ENCODE data around the gene AIP. TPM values are rescaled to one million over a fixed set of nuclear protein-coding genes. Genes with fewer than 3 reads are reported as not detected.

AIP gene
- total and polyA plus RNA-seq, 2 donors (not counting 3 experiments of a cell fraction or from before 2014, with no cell fraction given) = 46.3 to 114 TPM

- Histone ChIP-seq H3K27ac (ENCODE audit: insufficient read depth, low read depth, low read length) (no peak overlapping the region), H3K9me3 (replicated peaks; ENCODE audit: control insufficient read depth, insufficient read depth, low read length) (no peaks in the 10 kb centered on the region), H3K27me3 (ENCODE audit: control insufficient read depth in 2 of 2, insufficient read depth in 2 of 2, low read length in 2 of 2) (peaks cover 0 to 6% of the 10 kb centered on the region in 2 experiments), H4K20me1 (replicated peaks; ENCODE audit: control insufficient read depth, extremely low read depth, insufficient read depth, low read length) (no peaks in the 10 kb centered on the region), H3K9me1 (replicated peaks; ENCODE audit: control insufficient read depth, extremely low read depth, insufficient read depth, low read length) (no peaks in the 10 kb centered on the region), H3K36me3 (ENCODE audit: control insufficient read depth in 2 of 2, extremely low read depth in 1 of 2, insufficient read depth in 2 of 2, low read length in 2 of 2) (no peaks in the 10 kb centered on the region), H3K79me2 (ENCODE audit: control insufficient read depth, insufficient read depth, low read length) (no peaks in the 10 kb centered on the region), H2AFZ (ENCODE audit: low read depth, low read length) (no peak overlapping the region), H3K9ac (replicated peaks; ENCODE audit: extremely low read depth, insufficient read depth, low read length) (no peak overlapping the region), H3K4me2 (ENCODE audit: insufficient read depth, low read length) (no peak overlapping the region), H3K4me1 (ENCODE audit: control insufficient read depth, extremely low read depth, insufficient read depth, low read length) (peaks cover 6% of the 10 kb centered on the region), H3K4me3 (replicated peaks in 1 of 3; ENCODE audit: insufficient read depth in 1 of 3, low read depth in 1 of 3, low read length in 3 of 3) (no peak overlapping the region)
- dilution Hi-C loops (cut with MboI; ENCODE audit: extremely low pct_ligation_motif_present, low sequenced_read_pairs) (no loop called here), intact Hi-C loops (cut with micrococcal nuclease) (loop anchor here (1.0 kb wide), 1 partner anchor 34 kb away; no protein-coding TSS in a partner anchor)
- TF ChIP-seq CTCF (IDR thresholded peaks at IDR 0.05; ENCODE audit: extremely low read depth in 1 of 2, insufficient read depth in 1 of 2, low read depth in 1 of 2, low read length in 2 of 2) (no peak), POLR2A (IDR thresholded peaks at IDR 0.05; ENCODE audit: low read depth, low read length) (no peak), JUN (IDR thresholded peaks at IDR 0.05; ENCODE audit: borderline replicate concordance, insufficient read depth, insufficient read length, low read depth) (no peak)
- DNase-seq (ENCODE audit: low read depth, low spot score) = no peak
- POLR2A ChIA-PET = no interaction called here
- FAIRE-seq = no peak
- CTCF ChIA-PET = interaction anchor here (0.9 to 2.1 kb wide), 3 partner anchors 19 to 116 kb away, joined by 3 to 10 read pairs (median 4); partner anchors contain the start of gene PPP1CA
- no TSS peak for BruUV-seq (replicated peaks)
These were observed 12.4 kb upstream of the AIP start for GRCh38 chr11:67470337-67471002.

DNA sequence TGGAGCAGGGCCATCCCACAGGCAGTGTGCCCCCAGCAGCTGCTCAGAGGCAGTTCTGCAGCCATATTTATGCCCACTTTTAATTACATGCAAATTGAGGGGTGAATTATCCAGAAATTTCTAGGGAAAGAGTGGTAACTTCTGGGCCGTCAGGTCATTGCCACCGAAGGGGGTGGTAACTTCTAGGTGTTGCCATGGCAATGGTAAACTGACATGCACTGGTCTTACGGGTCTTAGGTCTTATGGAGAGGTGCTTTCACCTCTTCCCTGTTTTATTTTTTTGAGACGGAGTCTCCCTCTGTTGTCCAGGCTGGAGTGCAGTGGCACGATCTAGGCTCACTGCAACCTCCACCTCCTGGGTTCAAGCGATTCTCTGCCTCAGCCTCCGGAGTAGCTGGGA is 9.9 kb upstream of the AIP start:
- no peaks in the 10 kb centered on the region for H3K9me3 ChIP-seq (replicated peaks; ENCODE audit: control insufficient read depth, insufficient read depth, low read length)
- TF ChIP-seq EZH2 (IDR thresholded peaks at IDR 0.05; ENCODE audit: borderline replicate concordance, low read depth, low read length, severe bottlenecking) = no peak
- TF ChIP-seq POLR2AphosphoS5 (IDR thresholded peaks at IDR 0.05; ENCODE audit: insufficient read depth, low read depth, low read length) = no peak
- no peak for TF ChIP-seq CTCF (IDR thresholded peaks at IDR 0.05; ENCODE audit: extremely low read depth in 1 of 2, insufficient read depth in 1 of 2, low read depth in 1 of 2, low read length in 2 of 2)
- no peak for TF ChIP-seq JUN (IDR thresholded peaks at IDR 0.05; ENCODE audit: borderline replicate concordance, insufficient read depth, insufficient read length, low read depth)
- TF ChIP-seq GATA2 (IDR thresholded peaks at IDR 0.05; ENCODE audit: insufficient read depth, insufficient read length, low read depth, low read length) = no peak
- no peak for TF ChIP-seq FOS (IDR thresholded peaks at IDR 0.05; ENCODE audit: borderline replicate concordance, insufficient read depth, low read length)
- TF ChIP-seq MYC (IDR thresholded peaks at IDR 0.05; ENCODE audit: low read depth, low read length) = no peak
- TF ChIP-seq MAX (IDR thresholded peaks at IDR 0.05; ENCODE audit: insufficient read depth, insufficient read length) = no peak
- no peak for TF ChIP-seq POLR2A (IDR thresholded peaks at IDR 0.05; ENCODE audit: low read depth, low read length)
- no peak for FAIRE-seq
- ChIA-PET POLR2A (no interaction called here), CTCF (interaction anchor here (1.1 kb wide), 1 partner anchor 72 kb away, joined by 3 read pairs; no protein-coding TSS in a partner anchor)
- no peaks in the 10 kb centered on the region for H4K20me1 ChIP-seq (replicated peaks; ENCODE audit: control insufficient read depth, extremely low read depth, insufficient read depth, low read length)
- no peak overlapping the region for H3K9ac ChIP-seq (replicated peaks; ENCODE audit: extremely low read depth, insufficient read depth, low read length)
- no peak overlapping the region for H3K4me2 ChIP-seq (ENCODE audit: insufficient read depth, low read length)
- DNase-seq (ENCODE audit: low read depth, low spot score) = no peak
- no peaks in the 10 kb centered on the region for H3K79me2 ChIP-seq (ENCODE audit: control insufficient read depth, insufficient read depth, low read length)
- intact Hi-C loops (cut with micrococcal nuclease) = no loop called here
- no peaks in the 10 kb centered on the region for H3K9me1 ChIP-seq (replicated peaks; ENCODE audit: control insufficient read depth, extremely low read depth, insufficient read depth, low read length)
- H2AFZ ChIP-seq (ENCODE audit: low read depth, low read length) = no peak overlapping the region
- dilution Hi-C loops (cut with MboI; ENCODE audit: extremely low pct_ligation_motif_present, low sequenced_read_pairs) = no loop called here
- H3K27me3 ChIP-seq (ENCODE audit: control insufficient read depth in 2 of 2, insufficient read depth in 2 of 2, low read length in 2 of 2) = peaks cover 0 to 6% of the 10 kb centered on the region in 2 experiments
- H3K4me1 ChIP-seq (ENCODE audit: control insufficient read depth, extremely low read depth, insufficient read depth, low read length) = peaks cover 6% of the 10 kb centered on the region
- H3K36me3 ChIP-seq (ENCODE audit: control insufficient read depth in 2 of 2, extremely low read depth in 1 of 2, insufficient read depth in 2 of 2, low read length in 2 of 2) = no peaks in the 10 kb centered on the region
- H3K4me3 ChIP-seq (replicated peaks in 1 of 3; ENCODE audit: insufficient read depth in 1 of 3, low read depth in 1 of 3, low read length in 3 of 3) = no peak overlapping the region
- no peak overlapping the region for H3K27ac ChIP-seq (ENCODE audit: insufficient read depth, low read depth, low read length)
- no TSS peak for BruUV-seq (replicated peaks)

All from endothelial cell of umbilical vein (primary cell).